ENCODE data around the gene STARD7. TPM values are rescaled to one million over a fixed set of nuclear protein-coding genes. Genes with fewer than 3 reads are reported as not detected.

STARD7 gene
- total and polyA plus RNA-seq, 9 of the 15 experiments (the other 6 are each of a cell fraction or from before 2014, with no cell fraction given): 90.9 to 196 (median 145) TPM

DNA sequence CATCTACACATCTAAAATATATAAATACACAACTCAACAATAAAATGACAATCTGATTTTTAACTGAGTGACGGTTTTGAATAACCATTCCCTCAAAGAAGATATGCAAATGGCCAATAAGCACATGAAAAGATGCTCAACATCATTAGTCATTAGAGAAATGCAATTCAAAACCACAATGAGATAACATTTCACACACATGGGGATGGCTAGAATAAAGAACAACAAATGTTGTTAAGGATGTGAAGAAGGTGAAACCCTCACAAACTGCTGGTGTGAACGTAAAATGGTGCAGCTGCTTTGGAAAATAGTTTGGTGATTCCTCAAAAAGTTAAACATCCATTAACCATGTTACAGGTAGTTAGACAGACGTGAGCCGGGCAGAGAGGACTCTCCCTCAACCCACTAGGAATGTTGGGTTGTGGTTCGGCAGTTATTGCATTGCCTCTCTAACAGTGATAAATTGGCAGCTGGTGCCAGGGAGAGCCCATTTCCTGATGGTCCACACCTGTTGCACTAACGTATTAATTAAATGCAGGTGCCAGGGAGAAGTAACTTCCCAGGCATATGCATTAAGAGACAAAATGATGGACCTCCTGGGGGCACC, 41.1 kb downstream of the STARD7 start (continued):
- TF ChIP-seq, protein P1, sequence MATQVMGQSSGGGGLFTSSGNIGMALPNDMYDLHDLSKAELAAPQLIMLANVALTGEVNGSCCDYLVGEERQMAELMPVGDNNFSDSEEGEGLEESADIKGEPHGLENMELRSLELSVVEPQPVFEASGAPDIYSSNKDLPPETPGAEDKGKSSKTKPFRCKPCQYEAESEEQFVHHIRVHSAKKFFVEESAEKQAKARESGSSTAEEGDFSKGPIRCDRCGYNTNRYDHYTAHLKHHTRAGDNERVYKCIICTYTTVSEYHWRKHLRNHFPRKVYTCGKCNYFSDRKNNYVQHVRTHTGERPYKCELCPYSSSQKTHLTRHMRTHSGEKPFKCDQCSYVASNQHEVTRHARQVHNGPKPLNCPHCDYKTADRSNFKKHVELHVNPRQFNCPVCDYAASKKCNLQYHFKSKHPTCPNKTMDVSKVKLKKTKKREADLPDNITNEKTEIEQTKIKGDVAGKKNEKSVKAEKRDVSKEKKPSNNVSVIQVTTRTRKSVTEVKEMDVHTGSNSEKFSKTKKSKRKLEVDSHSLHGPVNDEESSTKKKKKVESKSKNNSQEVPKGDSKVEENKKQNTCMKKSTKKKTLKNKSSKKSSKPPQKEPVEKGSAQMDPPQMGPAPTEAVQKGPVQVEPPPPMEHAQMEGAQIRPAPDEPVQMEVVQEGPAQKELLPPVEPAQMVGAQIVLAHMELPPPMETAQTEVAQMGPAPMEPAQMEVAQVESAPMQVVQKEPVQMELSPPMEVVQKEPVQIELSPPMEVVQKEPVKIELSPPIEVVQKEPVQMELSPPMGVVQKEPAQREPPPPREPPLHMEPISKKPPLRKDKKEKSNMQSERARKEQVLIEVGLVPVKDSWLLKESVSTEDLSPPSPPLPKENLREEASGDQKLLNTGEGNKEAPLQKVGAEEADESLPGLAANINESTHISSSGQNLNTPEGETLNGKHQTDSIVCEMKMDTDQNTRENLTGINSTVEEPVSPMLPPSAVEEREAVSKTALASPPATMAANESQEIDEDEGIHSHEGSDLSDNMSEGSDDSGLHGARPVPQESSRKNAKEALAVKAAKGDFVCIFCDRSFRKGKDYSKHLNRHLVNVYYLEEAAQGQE (IDR thresholded peaks at IDR 0.05; ENCODE audit: borderline replicate concordance): no peak
- TF ChIP-seq, protein P1 (CRISPR knock-in tag; IDR thresholded peaks at IDR 0.05; ENCODE audit: low read depth): no peak
- TF ChIP-seq ZNF143 (CRISPR knock-in tag; IDR thresholded peaks at IDR 0.05) (no peak), SP2 (IDR thresholded peaks at IDR 0.05; ENCODE audit: extremely low read depth, low read depth, low read length, poor library complexity, severe bottlenecking) (no peak), CLOCK (CRISPR knock-in tag; IDR thresholded peaks at IDR 0.05; ENCODE audit: borderline replicate concordance) (no peak), RHOXF2B (CRISPR knock-in tag; conservative IDR thresholded peaks at IDR 0.05) (no peak), NR1H2 (CRISPR knock-in tag; IDR thresholded peaks at IDR 0.05) (no peak), GATAD2A (IDR thresholded peaks at IDR 0.05) (no peak), HCFC1 (IDR thresholded peaks at IDR 0.05; ENCODE audit: low read depth, low read length) (no peak), CBFA2T2 (conservative IDR thresholded peaks at IDR 0.05) (no peak), GABPB1 (CRISPR knock-in tag; IDR thresholded peaks at IDR 0.05) (no peak), ETV6 (IDR thresholded peaks at IDR 0.05; ENCODE audit: borderline replicate concordance in 1 of 2, low read depth in 2 of 2, low read length in 1 of 2) (no peak), ETV6 (CRISPR knock-in tag; IDR thresholded peaks at IDR 0.05; ENCODE audit: borderline replicate concordance) (no peak), ZNF197 (CRISPR knock-in tag; IDR thresholded peaks at IDR 0.05; ENCODE audit: low read depth) (no peak)
- TF ChIP-seq, protein P2, sequence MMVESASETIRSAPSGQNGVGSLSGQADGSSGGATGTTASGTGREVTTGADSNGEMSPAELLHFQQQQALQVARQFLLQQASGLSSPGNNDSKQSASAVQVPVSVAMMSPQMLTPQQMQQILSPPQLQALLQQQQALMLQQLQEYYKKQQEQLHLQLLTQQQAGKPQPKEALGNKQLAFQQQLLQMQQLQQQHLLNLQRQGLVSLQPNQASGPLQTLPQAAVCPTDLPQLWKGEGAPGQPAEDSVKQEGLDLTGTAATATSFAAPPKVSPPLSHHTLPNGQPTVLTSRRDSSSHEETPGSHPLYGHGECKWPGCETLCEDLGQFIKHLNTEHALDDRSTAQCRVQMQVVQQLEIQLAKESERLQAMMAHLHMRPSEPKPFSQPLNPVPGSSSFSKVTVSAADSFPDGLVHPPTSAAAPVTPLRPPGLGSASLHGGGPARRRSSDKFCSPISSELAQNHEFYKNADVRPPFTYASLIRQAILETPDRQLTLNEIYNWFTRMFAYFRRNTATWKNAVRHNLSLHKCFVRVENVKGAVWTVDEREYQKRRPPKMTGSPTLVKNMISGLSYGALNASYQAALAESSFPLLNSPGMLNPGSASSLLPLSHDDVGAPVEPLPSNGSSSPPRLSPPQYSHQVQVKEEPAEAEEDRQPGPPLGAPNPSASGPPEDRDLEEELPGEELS (CRISPR knock-in tag; IDR thresholded peaks at IDR 0.05; ENCODE audit: borderline replicate concordance): no peak

Measured in K562 (cell line).